Mucosa of descending colon (tissue), 3 donors: ENCODE data around the gene ZNF345. TPM values are rescaled to one million over a fixed set of nuclear protein-coding genes. Genes with fewer than 3 reads are reported as not detected.

Experiments
- ATAC-seq: fragments of 200-7000 bp; cut with Tn5 transposase; one replicate; pipeline ENCODE4 v1.9.1; 2020; ENCODE audit warnings: mild to moderate bottlenecking, moderate library complexity
- DNase-seq, 3 donors: peaks; one replicate each; pipeline ENCODE4 v3.0.0-alpha.2; 2020
- H3K36me3 ChIP-seq: fragments of 200-600 bp; one replicate; pipeline ENCODE4 v1.8.0; 2021; ENCODE audit warnings: low read depth, mild to moderate bottlenecking
- H3K4me1 ChIP-seq: fragments of 200-600 bp; one replicate; pipeline ENCODE4 v1.8.0; 2021; ENCODE audit warnings: low read depth, mild to moderate bottlenecking
- H3K4me3 ChIP-seq: fragments of 200-600 bp; one replicate; pipeline ENCODE4 v1.8.0; 2021; ENCODE audit warnings: mild to moderate bottlenecking
- H3K9me3 ChIP-seq: fragments of 200-600 bp; one replicate; pipeline ENCODE4 v1.8.0; 2021; ENCODE audit warnings: mild to moderate bottlenecking
- CTCF ChIP-seq: fragments of 200-600 bp; IDR thresholded peaks from one replicate; pipeline ENCODE4 v1.8.0; 2022; ENCODE audit warnings: antibody characterized with exemption, mild to moderate bottlenecking
- intact Hi-C, 2 donors: fragments of 100-400 bp; cut with DNase I in 1 of 2; cut with micrococcal nuclease in 1 of 2; formaldehyde crosslinking; loops; one replicate each; pipeline versions ENCODE4 v1.11.0 to v1.11.1; 2022; cut with DNase I, micrococcal nuclease
- long read RNA-seq, 2 donors: library from polyadenylated mRNA; unstranded; transcript quantifications; one replicate each; pipeline ENCODE4 v2.0.0, GENCODE V29; 2019 to 2021
- total RNA-seq, 3 donors: library from RNA; stranded (reverse); fragmentation: NEBNext Ultra II Directional in 2 of 3; extraction: Animal tissue kit (Norgen Biotek cat#: 25700) in 2 of 3; gene quantifications; one replicate each; pipeline versions ENCODE4 v1.2.1 to v1.2.4, GENCODE V29; 2021 to 2023
- donor health status: DM: no; HTN: no; CAD: no; lungs with moderate emphysema.
- donor health status: DM: no; HTN: no; CAD: no.
- donor health status: DM: no; HTN: yes; CAD: no.

ZNF345 gene
- total RNA-seq: 1 to 10 TPM; 3.4 to 7.8 (median 5.8) TPM
- long read RNA-seq, donor 1, partial matches to known transcripts: 0 of 2 reads
- long read RNA-seq, donor 1, other reads (novel, unspliced or antisense): 1 of 2 reads
- long read RNA-seq, donor 2, partial matches to known transcripts: 0 of 1 reads
- long read RNA-seq, donor 2, other reads (novel, unspliced or antisense): 1 of 1 reads

GRCh38 chr19:36850559-36851442, at the start of gene ZNF345:
Gene ZNF345 (plus strand): TSS chr19:36850876. CDS start chr19:36876831, 25,955 bp downstream.
- H3K4me1 ChIP-seq: peaks cover 9% of the 10 kb centered on the region
- no peak for TF ChIP-seq CTCF
- intact Hi-C loops: no loop called here
- ATAC-seq (peak; percentile 96), DNase-seq (peak; percentile 89 to 94 (median 91))
- peaks cover 22% of the 10 kb centered on the region for H3K9me3 ChIP-seq
- no peaks in the 10 kb centered on the region for H3K36me3 ChIP-seq
- H3K4me3 ChIP-seq: peak within 1 kb of the TSS; percentile 54

- no peak overlapping the region for H3K4me3 ChIP-seq
- intact Hi-C loops: no loop called here
- no peaks in the 10 kb centered on the region for H3K36me3 ChIP-seq
- no peak for ATAC-seq
- no peak for DNase-seq
- no peaks in the 10 kb centered on the region for H3K4me1 ChIP-seq
- TF ChIP-seq CTCF: no peak
- peaks cover 95% of the 10 kb centered on the region for H3K9me3 ChIP-seq
Observed at GRCh38 chr19:36805364-36805763, 45.3 kb upstream of the ZNF345 start.

- Histone ChIP-seq H3K4me3 (no peak overlapping the region), H3K4me1 (no peaks in the 10 kb centered on the region), H3K36me3 (no peaks in the 10 kb centered on the region), H3K9me3 (peaks cover 96% of the 10 kb centered on the region)
- TF ChIP-seq CTCF: no peak
- no peak for ATAC-seq
- DNase-seq: no peak
- intact Hi-C loops: no loop called here
Observed at GRCh38 chr19:36807029-36807428, 43.6 kb upstream of the ZNF345 start.

GRCh38 chr19:36819130-36819630, 31.5 kb upstream of the ZNF345 start:
- intact Hi-C loops: no loop called here
- TF ChIP-seq CTCF: no peak
- Histone ChIP-seq H3K9me3 (peaks cover 100% of the 10 kb centered on the region), H3K36me3 (peaks cover 15% of the 10 kb centered on the region), H3K4me3 (no peak overlapping the region), H3K4me1 (no peaks in the 10 kb centered on the region)
- no peak for ATAC-seq
- no peak for DNase-seq

GRCh38 chr19:36821758-36822157, 28.9 kb upstream of the ZNF345 start:
- no peak for TF ChIP-seq CTCF
- ATAC-seq (no peak), DNase-seq (no peak)
- Histone ChIP-seq H3K4me1 (no peaks in the 10 kb centered on the region), H3K4me3 (no peak overlapping the region), H3K36me3 (peaks cover 15% of the 10 kb centered on the region), H3K9me3 (peaks cover 100% of the 10 kb centered on the region)
- intact Hi-C loops: no loop called here
